Limb (tissue), 2 donors: ENCODE results near the gene ACBD6.
A peak's percentile ranks its signal among the peaks of the same experiment; 100 is the strongest.

ENCODE experiments used
- DNase-seq, 2 donors: peaks; one replicate each; pipeline ENCODE4 v3.0.0-alpha.2; 2016; ENCODE audit errors: extremely low spot score in 2 of 2

Gene ACBD6

DNA sequence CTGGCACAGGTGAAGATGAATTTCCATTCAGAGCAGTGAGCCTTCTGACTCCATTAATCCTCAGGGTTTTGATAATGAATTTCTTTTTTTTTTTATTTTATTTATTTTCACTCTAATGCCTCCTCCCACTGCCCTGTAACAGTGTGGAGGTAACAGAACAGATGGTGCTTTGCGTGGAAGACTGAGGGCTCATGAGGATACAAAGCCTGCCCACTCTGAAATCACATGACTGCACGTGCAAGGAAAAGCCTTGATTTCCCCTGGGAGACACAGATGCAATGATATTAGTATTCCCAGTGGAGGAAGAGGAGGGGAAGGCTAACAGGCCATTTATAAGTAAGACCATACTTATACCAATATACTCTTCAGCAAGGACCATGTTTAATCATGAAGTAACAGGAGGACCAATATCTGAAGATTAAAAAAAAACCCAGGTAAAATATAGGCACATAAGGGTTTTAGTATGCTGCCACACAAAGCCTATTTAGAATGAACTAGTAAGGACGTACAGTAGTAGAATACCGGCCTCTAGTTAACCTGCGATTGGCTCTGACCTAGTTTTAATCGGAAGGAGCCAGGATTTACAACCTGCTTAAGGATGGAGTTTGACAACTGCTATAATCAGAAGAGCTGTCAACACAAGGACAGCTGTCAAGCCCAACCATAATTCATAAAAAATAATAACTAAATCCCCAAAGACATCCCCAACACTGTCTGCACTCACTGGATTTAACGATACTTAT lies 202.7 kb downstream of the ACBD6 start:
- no peak for DNase-seq

DNA sequence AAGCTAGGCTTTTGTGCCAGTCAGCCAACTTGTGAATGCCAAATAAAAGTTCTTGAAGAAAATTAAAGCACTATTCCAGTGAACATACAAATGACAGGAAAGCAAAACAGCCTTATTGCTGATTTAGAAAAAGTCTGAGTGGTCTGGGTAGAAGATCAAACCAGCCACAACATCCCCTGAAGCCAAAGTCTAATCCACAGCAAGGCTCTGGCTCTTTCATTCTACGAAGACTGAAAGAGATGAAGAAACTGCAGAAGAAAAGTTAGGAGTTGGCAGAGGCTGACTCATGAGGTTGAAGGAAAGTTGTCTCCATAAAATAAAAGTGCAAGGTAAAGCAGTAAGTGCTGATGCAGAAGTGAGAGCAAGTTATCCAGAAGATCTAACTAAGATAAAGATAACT lies 206.4 kb downstream of the ACBD6 start:
- DNase-seq = no peak

DNA sequence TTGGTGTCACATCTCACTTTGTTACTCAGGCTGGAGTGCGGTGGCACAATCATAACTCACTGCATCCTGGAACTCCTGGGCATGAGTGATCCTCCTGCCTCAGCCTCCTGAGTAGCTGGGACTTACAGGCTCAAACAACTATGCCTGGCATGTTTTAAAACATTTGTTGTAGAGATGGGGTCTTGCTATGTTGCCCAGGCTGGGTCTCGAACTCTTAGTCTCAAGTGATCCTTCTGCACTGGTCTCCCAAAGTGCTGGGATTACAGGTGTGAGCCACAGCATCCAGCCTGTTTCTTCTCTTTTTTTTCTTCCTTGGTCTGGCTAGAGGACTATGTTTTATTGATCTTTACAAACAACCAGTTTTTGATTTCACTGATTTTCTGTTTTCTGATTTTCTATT lies 207.7 kb downstream of the ACBD6 start:
- DNase-seq = no peak

DNA sequence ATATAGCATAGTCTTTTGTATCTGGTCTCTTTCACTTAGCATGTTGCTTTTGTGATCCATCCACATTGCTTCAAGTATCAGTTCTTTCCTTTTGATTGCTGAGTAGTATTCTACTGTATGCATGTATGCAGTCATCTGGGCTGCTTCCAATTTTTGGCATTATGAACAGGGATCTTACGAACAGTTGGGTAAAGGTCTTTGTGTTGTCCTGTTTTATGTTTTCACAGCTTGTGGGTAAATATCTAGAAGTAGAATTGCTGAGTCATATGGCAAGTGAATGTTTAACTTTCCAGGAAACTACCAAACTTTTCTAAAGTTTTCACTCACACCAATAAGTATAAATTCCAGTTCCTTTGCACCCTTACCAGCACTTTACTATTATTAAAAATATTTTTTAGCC lies 211.4 kb downstream of the ACBD6 start:
- DNase-seq = no peak

DNA sequence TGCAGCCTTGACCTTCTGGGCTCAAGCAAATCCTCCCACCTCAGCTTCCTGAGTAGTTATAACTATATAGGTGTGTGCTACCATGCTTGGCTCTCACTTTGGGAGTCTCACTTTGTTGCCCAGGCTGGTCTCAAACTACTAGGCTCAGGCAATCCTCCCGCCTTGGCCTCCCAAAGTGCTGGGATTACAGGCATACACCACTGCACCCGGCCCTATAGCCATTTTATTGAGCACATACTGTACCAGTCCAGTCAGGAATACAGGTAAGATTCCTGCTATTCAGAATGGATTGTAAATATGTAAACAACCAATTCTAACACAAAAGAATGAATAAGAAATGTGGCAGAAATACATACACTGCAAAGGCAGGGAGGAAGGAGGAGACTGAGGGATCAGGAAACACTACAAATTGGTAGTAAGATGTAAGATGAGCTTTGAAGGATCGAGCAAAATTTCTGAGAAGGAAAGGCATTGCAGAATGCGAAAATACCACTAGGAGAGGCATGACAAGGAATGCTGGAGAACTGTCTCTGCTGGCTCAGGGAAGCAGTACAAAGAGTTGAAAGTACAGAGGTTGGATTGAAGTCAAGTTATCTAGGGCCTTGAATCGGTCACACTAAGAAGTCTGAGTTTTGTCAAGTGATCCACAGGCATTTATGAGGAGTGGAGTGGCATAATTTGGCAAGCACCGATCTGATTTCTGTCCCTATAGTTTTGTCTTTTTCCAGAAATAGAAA lies 211.9 kb downstream of the ACBD6 start:
- DNase-seq = no peak

DNA sequence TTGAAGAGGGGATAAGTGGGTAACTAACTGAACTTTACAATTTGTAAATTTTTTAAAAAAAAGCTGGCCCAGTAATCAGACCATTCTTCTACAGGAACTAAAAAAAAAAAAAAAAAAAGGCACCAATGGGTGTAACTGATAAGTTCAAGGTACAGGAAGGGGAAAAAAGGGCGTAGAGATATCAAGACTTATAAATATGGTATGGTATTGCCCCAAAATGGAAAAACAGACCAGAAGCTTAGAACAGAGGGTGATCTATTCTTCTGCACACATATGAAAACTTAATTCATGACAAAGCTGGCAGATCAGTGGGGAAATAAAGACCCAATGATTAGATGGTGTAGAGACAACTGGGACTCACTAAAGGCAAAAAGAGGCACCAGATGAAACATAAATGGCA lies 213.4 kb downstream of the ACBD6 start:
- DNase-seq = no peak

DNA sequence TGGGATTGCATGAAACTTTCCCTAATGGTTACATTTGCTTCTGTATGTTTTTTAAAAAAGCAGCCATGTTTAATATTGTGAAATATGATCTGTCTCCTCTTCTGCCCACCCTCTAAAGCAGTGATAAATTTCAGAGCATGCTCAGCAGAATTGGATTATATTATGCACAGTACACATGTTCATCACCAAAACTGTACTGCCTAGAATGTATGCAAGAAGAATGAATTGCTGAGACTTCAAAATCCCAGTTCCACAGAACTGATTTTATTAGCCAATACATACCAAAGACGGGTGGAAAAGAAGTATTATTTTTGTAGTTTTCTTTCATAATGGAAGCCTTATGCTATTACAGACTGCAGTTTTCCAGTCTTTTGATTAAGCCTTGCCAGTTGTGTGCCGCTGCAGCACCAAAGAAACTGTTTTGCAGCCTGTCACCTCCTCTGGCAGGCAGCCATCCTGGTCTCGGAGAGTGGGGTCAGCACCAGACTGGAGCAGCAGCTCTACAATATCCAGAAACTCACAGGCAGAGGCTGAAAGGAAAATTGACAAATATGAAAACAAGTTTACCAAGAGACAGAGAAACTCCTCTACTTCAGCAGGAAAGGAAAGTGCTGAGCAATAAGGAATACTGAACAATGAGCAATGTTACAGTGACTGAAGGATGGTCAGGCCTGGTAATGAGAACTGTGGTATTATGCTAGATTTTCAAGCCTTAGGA lies 214.2 kb downstream of the ACBD6 start:
- DNase-seq = peak in 1 of 2 donors; percentile 40

DNA sequence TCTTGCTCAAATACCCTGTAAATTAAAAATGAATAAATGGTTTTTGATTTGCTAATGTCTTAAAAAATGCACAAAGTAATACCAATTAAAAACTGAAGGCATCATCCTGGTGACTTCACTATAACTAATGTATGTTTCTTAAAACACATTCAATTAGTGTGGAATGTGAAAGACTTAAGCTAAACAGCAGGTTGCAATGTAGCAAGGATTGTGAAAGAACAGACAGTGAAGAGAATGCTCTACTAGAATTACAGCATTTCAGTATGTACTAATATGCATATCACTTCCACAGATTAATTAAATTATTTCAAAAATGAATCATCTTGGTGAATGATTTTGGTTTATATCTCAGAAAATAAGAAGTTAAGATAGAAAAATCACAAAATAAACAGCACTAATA lies 216.0 kb downstream of the ACBD6 start:
- no peak for DNase-seq

DNA sequence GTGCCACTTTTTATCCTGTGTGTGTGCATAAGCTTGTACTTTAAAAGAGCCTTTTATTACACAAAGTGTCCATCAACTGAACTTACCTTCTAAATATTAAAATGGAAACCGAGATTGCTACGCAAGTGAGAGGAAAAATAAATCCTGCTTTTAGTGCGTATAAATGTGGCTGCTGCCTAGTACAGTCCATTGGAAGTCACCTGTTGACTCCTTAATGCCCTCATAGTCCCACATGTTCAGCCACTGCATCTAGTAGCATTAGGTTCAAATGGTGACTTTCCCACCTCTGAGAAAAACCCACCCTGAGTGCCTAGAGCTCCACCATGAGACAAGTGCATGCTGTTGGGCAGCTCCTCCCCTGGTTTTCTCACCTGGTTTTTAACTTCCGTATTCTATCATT lies 219.3 kb downstream of the ACBD6 start:
- DNase-seq = no peak

DNA sequence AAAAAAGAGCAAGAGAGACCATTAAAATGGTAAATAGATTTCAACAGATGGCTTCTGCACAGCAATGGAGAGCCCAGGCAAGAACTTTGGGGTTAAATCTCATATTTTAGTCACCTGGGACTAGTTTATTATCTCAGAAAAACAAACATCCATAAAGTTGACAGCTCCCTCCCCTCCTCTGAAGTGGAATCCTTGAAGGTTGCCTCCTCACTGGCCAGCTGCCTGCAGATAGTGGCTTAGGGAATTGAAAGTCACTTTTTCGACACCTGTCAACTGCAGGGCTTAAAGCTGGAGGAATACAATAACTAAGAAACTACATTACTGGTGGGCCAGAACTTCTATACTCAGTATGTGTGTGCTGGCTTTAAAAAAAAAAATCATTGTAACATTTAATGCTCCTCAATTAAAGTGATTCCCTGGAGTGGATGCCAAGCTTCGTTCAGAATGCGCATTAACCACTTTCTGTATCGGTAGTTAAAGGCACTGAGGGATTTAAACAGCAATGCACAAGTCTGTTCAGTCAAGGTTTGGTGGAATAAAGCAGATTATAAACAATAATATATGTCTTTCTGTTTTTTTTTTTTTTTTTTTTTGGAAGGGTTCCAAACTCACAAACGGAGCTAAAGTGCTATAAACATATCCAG lies 219.9 kb downstream of the ACBD6 start:
- no peak for DNase-seq

DNA sequence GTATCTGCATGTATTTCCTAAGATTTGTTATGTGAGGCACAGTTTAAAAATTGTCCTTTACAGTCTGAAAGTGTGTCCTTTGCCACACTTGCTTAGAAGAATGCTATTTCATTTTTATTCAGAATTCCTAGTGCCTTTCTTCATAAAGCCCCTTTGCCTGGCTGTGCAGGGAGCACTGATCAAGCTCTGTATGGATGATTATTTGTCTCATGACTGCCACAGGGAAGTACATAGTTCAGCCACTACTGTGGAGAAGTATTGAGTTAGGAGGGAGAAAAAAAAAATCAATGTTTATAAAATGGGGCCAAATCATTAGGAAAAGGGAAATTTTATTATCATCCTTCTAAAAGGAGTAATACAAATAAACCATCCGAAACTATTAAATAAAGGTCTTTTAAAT lies 220.9 kb downstream of the ACBD6 start:
- DNase-seq = no peak

DNA sequence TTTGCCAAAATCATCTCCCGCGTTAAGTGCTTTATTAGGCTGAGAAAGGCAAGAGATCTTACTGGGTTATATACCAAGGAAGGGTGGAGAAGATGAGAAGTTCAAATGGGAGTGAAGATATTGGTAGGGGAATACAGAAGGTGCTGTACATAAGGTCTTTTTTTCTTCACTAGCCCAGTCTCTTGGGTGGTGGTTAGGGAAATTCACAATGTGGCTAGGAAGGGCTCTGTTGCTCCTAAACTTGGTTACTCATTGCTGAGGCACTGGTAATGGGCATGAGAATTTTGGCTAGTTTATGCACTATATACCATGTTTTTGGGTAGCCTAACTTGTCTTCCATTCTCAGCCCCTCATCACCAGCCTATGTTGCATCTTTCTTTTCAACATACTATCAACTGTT lies 221.8 kb downstream of the ACBD6 start:
- no peak for DNase-seq

DNA sequence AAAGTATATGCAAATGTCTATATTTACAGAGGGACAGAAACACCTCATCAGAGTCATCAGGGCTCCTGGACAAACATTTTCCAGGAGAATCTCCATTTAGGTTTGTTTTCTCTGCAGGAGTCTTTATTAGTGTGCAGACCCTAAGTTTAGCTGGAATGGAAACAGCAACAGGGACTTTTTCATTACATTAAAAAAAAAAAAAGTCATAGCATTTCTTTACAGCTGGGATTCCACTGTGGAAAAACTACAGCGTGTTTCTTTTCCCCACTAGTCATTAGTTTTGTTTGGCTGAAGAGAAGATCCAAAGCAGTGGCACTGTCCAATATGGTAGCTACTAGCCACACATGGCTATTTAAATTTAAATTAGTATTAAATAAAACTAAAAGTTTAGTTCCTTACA lies 222.7 kb downstream of the ACBD6 start:
- DNase-seq = no peak

DNA sequence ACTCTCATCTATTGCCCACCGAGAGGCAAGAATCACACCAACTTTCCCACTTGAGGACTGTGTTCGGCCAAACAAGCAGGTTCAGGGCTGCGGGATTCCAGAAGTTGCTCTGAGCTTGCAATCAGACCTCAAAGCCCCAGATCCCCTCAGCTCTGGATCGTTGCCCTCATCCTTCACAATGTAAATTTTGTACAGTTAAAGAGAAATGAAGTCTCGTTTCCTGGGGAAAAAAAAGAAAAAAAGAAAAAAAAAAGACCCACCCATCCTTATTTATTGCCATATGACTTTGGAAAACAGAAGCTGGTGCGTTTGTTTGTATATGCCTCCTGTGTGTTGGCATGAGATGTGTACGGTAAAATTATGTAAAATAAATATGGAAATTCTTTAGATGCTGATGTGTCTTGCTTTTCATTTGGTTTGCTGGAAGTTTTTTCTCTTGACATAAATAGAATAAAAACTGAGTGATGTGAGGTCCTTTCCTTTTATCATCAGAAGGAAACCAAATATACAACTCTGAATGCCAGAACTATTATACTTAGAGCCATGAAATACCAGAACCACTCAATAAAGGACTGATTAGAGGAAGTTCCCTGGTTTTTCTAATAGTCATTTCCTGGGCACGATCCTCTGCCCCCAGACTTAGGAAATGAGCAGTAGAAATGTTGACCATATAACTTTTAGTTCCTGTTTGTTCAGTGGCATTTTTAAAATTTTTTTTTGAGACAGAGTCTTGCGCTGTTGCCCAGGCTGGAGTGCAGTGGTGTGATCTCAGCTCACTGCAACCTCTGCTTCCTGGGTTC lies 223.6 kb downstream of the ACBD6 start:
- no peak for DNase-seq

DNA sequence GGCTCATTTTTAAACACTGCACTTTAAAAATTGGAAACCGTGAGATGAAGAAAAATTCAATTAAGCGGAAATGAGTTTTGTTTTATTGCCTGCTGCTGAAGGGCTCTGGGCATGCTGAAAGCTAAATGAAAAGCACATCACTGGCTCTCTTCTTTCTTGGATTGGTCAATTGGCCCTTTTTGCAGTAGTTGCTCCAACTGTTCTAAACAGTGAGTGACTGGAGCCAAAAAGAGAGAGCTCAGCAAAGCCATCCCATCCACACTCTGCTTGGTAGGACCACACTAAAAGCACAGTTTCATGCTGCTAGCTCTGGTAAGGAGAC lies 224.2 kb downstream of the ACBD6 start:
- no peak for DNase-seq

DNA sequence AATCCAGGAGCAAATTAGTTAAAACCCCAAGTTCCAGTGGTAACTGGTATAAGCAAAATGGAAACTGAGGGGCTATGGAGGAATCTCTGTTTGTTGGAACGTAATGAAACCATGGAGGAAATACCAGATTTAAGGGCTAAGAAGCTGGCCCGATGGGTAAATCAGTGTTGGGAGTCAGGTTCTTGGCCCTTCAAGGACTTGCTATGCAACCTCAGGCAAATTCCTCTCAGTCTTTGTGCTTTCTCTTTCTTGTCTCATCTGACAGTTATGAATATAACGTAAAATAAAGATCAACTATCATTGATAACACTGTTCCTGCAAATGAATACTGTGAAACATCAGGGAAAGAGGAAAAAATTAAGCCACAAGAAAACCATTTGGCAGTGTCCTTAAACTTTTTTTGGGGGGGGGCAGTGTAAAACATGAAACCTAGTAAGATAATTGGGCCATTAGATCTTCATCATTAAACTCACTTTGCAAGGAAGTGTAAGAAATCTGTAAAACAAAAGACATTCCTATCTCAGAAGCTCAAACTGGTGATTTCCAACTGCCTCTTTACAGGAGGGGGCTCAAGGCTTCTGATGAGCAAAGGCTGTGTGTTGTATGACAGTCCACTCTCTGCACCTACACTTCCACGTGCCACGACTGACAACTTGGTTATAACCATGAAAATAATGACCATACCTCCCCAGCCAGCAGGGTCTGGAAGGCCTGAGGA lies 224.7 kb downstream of the ACBD6 start:
- DNase-seq = no peak

DNA sequence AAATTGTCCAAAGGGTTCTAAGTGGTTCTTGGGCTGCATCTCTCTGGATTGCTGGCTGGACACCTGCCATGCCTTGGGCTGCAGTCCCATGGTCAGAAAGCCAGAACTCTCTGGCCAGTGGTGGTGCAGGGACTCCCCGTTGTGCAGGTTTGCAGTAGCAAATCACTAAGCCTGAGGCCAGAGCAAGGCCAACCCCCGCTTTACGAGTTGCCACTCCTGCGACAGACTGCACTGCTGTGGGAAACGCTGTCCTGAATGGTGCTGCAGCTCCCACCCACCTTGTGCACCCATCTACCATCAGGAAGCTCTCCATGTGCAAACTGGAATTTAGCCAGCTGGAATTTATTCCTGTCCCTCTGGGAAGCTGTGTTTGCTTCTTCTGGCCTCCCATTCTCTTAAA lies 226.7 kb downstream of the ACBD6 start:
- no peak for DNase-seq

DNA sequence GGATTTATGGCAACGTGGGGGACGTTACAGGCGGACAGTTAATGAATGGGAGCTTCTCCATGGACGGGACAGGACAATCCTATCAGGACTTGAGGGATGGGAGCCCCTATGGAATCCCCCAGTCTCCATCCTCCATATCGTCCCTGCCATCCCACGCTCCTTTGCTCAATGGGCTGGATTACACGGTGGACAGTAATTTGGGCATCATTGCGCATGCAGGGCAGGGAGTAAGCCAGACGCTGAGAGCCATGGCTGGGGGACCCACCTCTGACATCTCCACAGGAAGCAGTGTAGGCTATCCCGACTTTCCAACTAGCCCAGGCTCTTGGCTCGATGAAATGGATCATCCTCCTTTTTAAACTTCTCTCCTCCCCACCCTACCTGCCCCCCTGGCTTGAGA lies 228.2 kb downstream of the ACBD6 start:
- DNase-seq = no peak

DNA sequence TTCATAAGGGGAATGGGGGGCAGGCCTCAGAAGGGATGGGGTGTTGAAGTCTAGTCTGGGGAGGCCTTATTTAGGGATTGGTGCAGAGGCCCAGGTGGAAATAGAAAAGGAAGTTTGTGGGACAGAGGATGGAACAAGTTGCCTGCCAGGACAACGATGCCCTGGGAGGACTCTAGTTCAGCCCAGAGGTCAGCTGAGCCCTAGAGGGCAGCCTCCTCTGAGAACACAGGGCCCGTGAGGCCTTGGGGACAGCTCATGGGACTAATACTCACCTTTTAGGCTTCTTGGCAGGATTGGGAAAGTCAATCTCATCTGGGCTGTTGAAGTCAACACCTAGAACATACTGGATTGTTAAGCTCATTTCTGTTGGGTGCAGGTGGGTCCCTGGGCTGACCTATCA lies 229.3 kb downstream of the ACBD6 start:
- DNase-seq = no peak

DNA sequence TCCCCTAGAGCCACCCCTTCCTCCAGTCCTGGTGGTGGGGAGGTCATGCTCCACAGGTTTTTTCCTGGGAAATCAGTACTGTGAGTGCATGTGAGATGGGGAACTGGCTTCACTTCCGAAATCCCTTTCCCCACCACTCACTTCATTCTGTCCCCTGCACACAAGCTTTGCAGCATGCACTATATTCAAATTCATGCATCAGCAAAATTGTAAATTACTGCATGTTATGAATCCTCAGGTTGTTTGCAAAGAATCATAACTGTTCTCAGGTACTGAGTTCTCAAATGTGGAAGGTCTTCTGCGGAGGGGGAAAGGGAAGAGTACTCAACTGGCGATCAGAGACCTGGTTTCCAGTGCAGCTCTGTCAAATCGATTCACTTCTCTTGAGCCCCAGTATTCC lies 230.0 kb downstream of the ACBD6 start:
- DNase-seq = no peak
